ENCODE measurements around the gene IGFBPL1. TPM values are rescaled to one million over a fixed set of nuclear protein-coding genes. Genes with fewer than 3 reads are reported as not detected.

Gene IGFBPL1
- total and polyA plus RNA-seq, 2 of the 13 experiments (the other 11 are each of a cell fraction or from before 2014, with no cell fraction given): 0.24 TPM; not detected in 1

- TF ChIP-seq YEATS4 (CRISPR knock-in tag; IDR thresholded peaks at IDR 0.05; ENCODE audit: borderline replicate concordance) (peak; percentile 57; the same call in 1 of the 2 replicates), ATF3 (CRISPR knock-in tag; IDR thresholded peaks at IDR 0.05) (peak; percentile 32), HNF1A (IDR thresholded peaks at IDR 0.05; ENCODE audit: low read depth) (peak; percentile 83), HNF1A (CRISPR knock-in tag; IDR thresholded peaks at IDR 0.05; ENCODE audit: borderline replicate concordance) (peak; percentile 90), ZFP37 (CRISPR knock-in tag; IDR thresholded peaks at IDR 0.05; ENCODE audit: borderline replicate concordance) (peak; percentile 30; the same call in 1 of the 2 replicates), ZNF891 (CRISPR knock-in tag; IDR thresholded peaks at IDR 0.05) (no peak), MEF2D (CRISPR knock-in tag; IDR thresholded peaks at IDR 0.05) (peak; percentile 67; the same call in 1 of the 2 replicates), ZNF264 (CRISPR knock-in tag; IDR thresholded peaks at IDR 0.05) (peak; percentile 97), THRA (CRISPR knock-in tag; IDR thresholded peaks at IDR 0.05; ENCODE audit: borderline replicate concordance) (peak; percentile 67; the same call in 1 of the 2 replicates), ZBTB37 (CRISPR knock-in tag; IDR thresholded peaks at IDR 0.05) (peak; percentile 77; the same call in 1 of the 2 replicates), GATA4 (IDR thresholded peaks at IDR 0.05; ENCODE audit: borderline replicate concordance, low read depth) (peak; percentile 91), ZNF605 (CRISPR knock-in tag; IDR thresholded peaks at IDR 0.05) (peak; percentile 79; the same call in 1 of the 2 replicates)
Observed at GRCh38 chr9:38380872-38381534, 43.3 kb downstream of the IGFBPL1 start (continued).

Data from HepG2 (cell line).